ENCODE data around the gene TIAM1.

Gene TIAM1

DNA sequence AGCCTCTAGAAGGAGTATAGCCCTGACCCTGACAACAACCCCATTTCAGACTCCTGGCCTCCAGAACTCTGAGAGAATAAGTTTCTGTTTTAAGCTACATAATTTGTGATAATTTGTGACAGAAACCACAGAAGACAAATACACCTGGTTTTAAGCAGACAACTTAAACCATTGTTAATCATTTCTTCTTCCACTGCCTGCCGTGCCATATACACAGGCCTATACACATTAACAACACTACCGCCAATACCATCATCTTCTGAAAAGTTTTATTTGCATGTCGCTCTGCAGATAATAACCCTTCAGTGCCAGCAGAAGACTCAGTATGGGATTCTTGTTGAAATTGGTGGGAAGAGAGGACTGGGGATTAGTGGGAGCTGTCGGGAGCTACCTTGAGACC is 265.8 kb downstream of the TIAM1 start:
- DNase-seq (ENCODE audit: low read depth) = no peak

DNA sequence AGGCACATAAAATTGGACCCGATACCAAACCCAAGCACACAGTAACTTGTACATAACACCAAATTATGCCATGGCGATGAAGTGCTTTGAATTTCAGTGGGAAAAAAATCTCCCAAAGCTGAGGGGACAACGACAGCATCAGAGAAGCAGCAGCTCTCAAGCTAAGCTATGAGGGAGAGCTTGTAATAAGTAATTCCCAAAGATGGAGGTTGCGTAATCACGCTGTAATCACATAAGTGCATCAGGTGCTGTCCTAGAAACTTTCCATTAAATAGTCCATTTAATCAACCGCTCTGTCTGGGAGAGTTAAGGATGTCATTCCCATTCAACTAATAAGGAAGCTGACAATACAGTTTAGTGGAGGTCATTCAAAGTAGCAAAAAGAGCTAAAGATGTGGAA is 268.2 kb downstream of the TIAM1 start:
- no peak for DNase-seq (ENCODE audit: low read depth)

DNA sequence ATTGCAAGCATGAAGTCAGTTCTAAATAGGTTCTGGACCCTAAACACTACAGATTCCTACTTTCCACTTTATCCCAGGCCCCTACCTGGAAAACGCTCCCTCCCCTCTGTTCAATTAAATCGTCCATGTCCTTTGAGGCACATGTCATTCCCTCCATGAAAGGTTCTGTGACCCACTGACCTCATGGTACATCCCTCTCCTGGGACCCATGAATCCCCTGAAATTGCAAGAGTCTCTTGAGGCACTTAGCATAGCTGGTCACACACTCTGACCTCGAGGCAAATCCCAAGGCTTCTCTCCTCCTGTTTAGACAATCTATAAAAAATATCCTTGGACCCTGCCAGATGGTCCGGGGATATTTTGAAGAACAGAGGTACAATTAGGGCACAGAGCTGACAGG is 271.5 kb downstream of the TIAM1 start:
- DNase-seq (ENCODE audit: low read depth) = no peak
